Measurements from ENCODE around the gene ZNF383.
"Not testable (repeated sequence)": the region's sequence is repeated elsewhere in the genome, so short reads cannot be mapped to it uniquely, and the experiment has no call there.

ZNF383 gene

GRCh38 chr19:37217775-37218591 lies at the start of gene ZNF383:
Gene ZNF383, plus strand, starts transcription at chr19:37218214. Its CDS starts 12,240 bp downstream, at chr19:37230454.
- peak; percentile 62 to 68 (median 67) for DNase-seq (ENCODE audit: low read depth in 2 of 3, low spot score in 2 of 3)

DNA sequence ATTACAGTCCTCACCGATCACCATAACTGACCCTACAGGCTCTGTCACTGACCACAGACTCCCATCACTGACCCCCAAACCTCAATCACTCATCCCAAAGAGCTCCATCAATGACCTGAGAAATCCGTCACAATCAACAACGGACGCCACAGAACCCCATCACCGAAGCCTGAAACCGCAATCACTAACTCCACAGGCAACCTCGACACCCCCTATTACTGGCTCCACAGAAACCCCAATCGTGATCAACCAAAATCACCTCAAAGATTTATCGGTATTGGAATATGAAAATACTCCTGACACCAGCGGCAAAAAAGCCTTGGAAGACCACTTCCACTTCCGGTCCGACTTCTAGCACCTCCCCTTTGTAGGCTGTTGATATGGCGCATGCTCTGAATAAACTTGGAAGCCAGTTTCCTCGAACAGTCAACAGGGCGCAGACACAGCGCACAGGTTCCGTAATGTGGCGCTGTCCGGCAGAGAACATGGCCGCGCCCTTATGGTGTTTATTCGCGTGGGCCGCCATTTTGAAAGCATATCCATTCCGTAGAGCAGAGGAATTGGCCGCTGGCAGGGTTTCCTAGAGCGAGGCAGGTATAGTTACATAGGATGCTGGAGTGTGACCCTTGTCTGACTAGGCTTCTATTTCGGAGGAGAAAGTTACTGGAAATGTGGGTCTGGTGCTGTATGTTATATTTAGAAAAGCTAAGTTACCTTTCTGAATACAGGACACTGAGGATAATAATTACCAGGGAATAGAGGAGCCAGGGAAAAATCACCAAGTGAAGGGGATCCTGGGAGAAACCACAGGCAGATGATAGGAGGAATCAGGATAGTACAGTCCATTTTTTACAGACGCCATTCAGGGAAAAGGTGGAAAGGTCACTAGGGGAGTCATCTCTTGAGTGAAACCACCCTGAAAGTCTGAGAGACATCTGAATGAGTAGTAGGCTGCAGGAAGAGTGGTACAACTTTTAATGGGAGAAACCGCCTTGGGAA lies 45.3 kb upstream of the ZNF383 start, which contains the start of gene ZNF585A:
Gene ZNF585A, minus strand, starts transcription at position 328 of the 999 bp plus-strand sequence. CDS start 2,785 bp downstream, outside the sequence.
- DNase-seq (ENCODE audit: low read depth in 2 of 3, low spot score in 2 of 3): peak; percentile 53 to 68 (median 65)

DNA sequence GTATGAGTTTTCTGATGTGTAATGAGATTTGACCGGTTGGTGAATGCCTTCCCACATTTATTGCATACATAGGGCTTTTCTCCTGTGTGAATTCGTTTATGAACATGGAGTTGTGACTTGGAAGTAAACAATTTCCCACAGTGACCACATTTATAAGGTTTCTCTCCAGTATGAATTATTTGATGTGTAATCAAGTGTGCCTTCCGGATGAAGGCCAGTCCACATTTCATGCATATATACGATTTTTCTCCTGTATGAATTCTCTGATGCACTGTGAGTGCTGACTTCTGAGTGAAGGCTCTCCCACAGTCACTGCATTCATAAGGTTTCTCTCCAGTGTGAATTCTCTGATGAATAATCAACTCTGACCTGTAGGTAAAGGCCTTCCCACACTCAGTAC lies 31.9 kb upstream of the ZNF383 start:
- not testable (repeated sequence) for DNase-seq (ENCODE audit: low read depth in 2 of 3, low spot score in 2 of 3)

DNA sequence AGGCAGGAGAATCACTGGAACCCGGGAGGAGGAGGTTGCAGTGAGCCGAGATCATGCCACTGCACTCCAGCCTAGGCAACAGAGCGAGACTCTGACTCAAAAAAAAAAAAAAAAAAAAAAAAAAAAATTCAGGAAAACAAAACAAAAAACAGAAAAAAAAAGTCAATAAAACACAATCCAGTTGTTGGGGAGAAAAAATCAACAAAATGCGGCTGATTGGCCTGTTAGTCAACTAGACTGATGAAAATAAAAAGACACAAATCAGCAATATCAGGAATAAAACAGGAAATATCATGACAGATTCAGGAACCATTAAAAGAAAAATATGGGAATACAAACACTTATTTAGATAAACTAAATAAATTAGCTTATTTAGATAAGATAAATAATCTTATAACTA lies 22.8 kb upstream of the ZNF383 start:
- DNase-seq (ENCODE audit: low read depth in 2 of 3, low spot score in 2 of 3): not testable (repeated sequence)

DNA sequence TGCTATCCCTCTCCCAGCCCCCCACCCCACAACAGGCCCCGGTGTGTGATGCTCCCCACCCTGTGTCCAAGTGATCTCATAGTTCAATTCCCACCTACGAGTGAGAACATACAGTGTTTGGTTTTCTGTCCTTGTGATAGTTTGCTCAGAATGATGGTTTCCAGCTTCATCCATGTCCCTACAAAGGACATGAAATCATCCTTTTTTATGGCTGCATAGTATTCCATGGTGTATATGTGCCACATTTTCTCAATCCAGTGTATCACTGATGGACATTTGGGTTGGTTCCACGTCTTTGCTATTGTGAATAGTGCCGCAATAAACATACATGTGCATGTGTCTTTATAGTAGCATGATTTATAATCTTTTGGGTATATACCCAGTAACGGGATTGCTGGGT lies 20.9 kb upstream of the ZNF383 start:
- DNase-seq (ENCODE audit: low read depth in 2 of 3, low spot score in 2 of 3): not testable (repeated sequence)

DNA sequence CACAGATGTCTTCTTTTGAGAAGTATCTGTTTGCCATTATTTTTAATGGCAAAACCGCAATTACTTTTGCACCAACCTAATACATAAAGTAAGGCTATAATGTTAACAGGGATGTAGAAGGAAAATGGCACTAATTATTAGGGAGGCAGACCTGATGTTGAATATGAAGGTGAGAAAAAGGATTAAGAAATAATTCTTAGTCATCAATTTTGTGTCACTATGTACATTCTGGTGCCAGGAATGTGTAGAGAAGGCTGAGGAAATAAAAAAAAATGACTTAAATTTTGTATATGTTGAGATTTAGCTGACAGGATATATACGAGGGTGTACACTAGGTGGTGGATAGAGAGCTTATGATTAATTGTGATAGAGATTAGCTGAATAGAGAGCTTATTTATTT lies 20.2 kb upstream of the ZNF383 start:
- DNase-seq (ENCODE audit: low read depth in 2 of 3, low spot score in 2 of 3): no peak

DNA sequence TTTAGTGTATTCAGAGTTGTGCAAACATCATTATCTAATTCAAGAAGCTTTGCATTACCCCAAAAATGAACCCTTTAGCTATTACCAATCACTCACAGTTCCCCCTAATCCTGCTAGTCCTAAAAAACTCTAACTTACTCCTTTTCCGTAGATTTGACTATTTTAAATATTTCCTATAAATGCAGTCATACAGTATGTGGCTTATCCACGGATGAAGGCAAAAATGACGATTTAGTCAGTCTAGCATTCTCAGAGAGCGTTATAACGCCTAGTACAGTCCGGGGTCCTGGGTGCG lies 587 bp upstream of the ZNF383 start:
- DNase-seq (ENCODE audit: low read depth in 2 of 3, low spot score in 2 of 3): no peak

GRCh38 chr19:37218592-37218935 lies 550 bp downstream of the ZNF383 start:
- DNase-seq (ENCODE audit: low read depth in 2 of 3, low spot score in 2 of 3): no peak

- DNase-seq (ENCODE audit: low read depth in 2 of 3, low spot score in 2 of 3): no peak
Measured at GRCh38 chr19:37220383-37220782, 2.4 kb downstream of the ZNF383 start.

- DNase-seq (ENCODE audit: low read depth in 2 of 3, low spot score in 2 of 3): no peak
Measured at GRCh38 chr19:37221136-37221535, 3.1 kb downstream of the ZNF383 start.

DNA sequence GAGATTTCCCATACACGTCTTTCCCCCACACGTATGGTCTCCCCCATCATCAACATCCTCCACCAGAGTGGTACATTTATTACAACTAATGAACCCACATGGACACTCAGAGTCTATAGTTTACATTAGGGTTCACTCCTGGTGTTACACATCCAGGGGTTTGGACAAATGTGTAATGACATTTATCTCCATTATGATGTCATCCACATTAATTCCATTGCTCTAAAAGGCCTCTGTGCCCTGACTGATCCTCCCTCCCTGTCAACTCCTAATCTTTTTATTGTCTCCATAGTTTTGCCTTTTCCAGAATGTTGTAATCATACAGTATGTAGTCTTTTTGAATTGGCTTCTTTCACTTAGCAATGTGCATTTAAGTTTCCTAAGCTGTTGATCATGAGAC lies 8.2 kb downstream of the ZNF383 start:
- DNase-seq (ENCODE audit: low read depth in 2 of 3, low spot score in 2 of 3): no peak

DNA sequence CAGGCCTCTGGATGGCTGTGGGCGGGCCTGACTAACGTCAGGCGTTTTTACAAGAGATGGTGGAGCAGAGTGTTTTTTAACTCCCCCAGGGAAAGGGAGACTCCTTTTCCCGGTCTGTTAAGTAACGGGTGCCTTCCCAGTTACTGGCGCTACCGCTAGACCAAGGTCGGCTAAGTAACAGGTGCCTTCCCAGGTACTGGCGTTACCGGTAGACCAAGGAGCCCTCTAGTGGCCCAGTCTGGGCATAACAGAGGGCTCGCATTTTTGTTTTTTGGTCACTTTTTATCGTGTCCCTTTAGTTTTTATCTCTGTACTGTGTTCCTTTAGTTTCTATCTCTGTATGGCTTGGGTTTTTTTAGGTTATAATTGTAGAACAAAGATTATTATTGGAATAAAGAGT lies 10.0 kb downstream of the ZNF383 start:
- DNase-seq (ENCODE audit: low read depth in 2 of 3, low spot score in 2 of 3): no peak

GRCh38 chr19:37243206-37243632 lies 25.2 kb downstream of the ZNF383 start:
- no peak for DNase-seq (ENCODE audit: low read depth in 2 of 3, low spot score in 2 of 3)

GRCh38 chr19:37251308-37252229 lies 33.6 kb downstream of the ZNF383 start:
- DNase-seq (ENCODE audit: low read depth in 2 of 3, low spot score in 2 of 3): no peak

- DNase-seq (ENCODE audit: low read depth in 2 of 3, low spot score in 2 of 3): not testable (repeated sequence)
Measured at GRCh38 chr19:37263028-37263427, 45.0 kb downstream of the ZNF383 start.

- DNase-seq (ENCODE audit: low read depth in 2 of 3, low spot score in 2 of 3): not testable (repeated sequence)
Measured at GRCh38 chr19:37267005-37267404, 49.0 kb downstream of the ZNF383 start.

GRCh38 chr19:37267755-37268154 lies 49.7 kb downstream of the ZNF383 start:
- DNase-seq (ENCODE audit: low read depth in 2 of 3, low spot score in 2 of 3): not testable (repeated sequence)

GRCh38 chr19:37280656-37281055 lies 62.6 kb downstream of the ZNF383 start:
- not testable (repeated sequence) for DNase-seq (ENCODE audit: low read depth in 2 of 3, low spot score in 2 of 3)

DNA sequence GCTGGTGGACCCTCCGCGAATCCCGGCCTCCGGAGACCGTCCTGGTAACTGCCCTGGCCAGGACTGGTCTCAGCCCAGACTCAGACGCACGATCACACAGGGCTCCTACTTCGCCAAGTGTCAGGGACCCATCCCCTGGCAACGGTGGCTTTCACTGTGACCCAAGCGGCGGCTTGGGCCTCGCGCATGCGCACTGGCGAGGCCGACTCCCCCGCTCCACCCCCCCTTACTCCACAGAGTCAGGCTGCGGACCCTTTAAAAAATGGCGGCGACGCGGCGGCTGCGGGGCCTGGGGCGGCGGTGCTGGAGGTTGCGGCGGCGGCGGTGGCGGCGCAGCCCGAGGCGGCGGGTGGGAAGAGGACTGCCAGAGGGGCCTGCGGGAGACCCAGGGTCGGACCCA lies 66.0 kb downstream of the ZNF383 start:
- not testable (repeated sequence) for DNase-seq (ENCODE audit: low read depth in 2 of 3, low spot score in 2 of 3)

GRCh38 chr19:37289229-37289628 lies 71.2 kb downstream of the ZNF383 start:
- not testable (repeated sequence) for DNase-seq (ENCODE audit: low read depth in 2 of 3, low spot score in 2 of 3)

All from activated CD8-positive, alpha-beta memory T cell treated with anti-CD3 and anti-CD28 coated beads for 48 hours (primary cell).